Stimulated activated naive CD8-positive, alpha-beta T cell treated with anti-CD3 and anti-CD28 coated beads, Interleukin-15, Interleukin-2, amounts not matched to agents 100 U/mL and 50 U/mL, for 24 hours (primary cell): Measurements from ENCODE around the gene RPL22.

Experiments
- ATAC-seq: fragments of 150-1000 bp; cut with Tn5 transposase; one replicate; pipeline ENCODE4 v1.10.0; 2021
- DNase-seq: peaks from one replicate; pipeline ENCODE4 v3.0.0; 2021

Gene RPL22

GRCh38 chr1:6200188-6200809 lies 904 bp upstream of the RPL22 start:
- ATAC-seq (no peak), DNase-seq (no peak)

- DNase-seq (peak; percentile 38), ATAC-seq (peak; percentile 2)
Measured at GRCh38 chr1:6198646-6199297, 623 bp downstream of the RPL22 start.

GRCh38 chr1:6197746-6198427 lies 1.5 kb downstream of the RPL22 start:
- peak; percentile 58 for ATAC-seq
- peak; percentile 45 for DNase-seq

DNA sequence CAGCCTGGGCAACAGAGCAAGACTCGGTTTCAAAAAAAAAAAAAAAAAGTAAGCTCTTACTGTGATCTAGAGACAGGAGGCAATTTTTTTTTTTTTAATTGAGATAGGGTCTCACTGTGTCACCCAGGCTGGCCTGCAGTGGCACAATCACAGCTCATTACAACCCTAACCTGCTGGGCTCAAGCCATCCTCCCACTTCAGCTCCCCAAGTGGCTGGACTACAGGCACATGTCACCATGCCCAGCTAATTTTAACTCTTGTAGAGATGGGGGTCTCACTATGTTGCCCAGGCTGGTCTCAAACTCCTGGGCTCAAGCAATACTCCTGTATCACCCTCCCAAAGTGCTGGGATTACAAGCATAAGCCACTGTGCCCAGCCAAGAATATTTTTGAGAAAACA lies 7.4 kb downstream of the RPL22 start:
- no peak for DNase-seq

GRCh38 chr1:6188466-6188865 lies 10.9 kb downstream of the RPL22 start:
- ATAC-seq (no peak), DNase-seq (no peak)

More for the DNA sequence above, 7.4 kb downstream of the RPL22 start:
- ATAC-seq: no peak

GRCh38 chr1:6185635-6186382 lies 13.6 kb downstream of the RPL22 start:
- DNase-seq: peak; percentile 43
- ATAC-seq: no peak

DNA sequence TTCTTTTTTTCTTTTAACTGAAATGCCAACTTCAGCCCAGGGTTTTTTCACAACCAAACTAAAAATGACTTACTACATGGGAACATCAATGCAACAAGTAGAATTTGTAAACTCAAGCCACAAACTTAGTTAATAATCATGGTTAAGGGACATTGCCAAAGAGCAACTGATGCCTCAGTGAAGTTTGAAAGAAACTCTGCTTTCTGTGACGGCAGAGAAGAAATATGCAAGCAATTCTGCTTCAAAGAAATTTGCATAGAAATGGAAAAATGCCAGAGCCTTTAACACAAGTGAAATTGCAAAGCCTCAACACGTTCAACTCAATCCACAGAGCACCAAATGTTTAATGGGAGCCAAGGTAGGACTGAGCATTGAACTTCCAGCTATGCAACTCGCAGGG lies 14.2 kb downstream of the RPL22 start:
- ATAC-seq (no peak), DNase-seq (no peak)

GRCh38 chr1:6184083-6184783 lies 15.2 kb downstream of the RPL22 start:
- ATAC-seq (no peak), DNase-seq (no peak)

GRCh38 chr1:6183520-6183989 lies 15.8 kb downstream of the RPL22 start:
- ATAC-seq (no peak), DNase-seq (no peak)

GRCh38 chr1:6181347-6181770 lies 18.0 kb downstream of the RPL22 start:
- DNase-seq (no peak), ATAC-seq (no peak)

- DNase-seq: peak; percentile 23
- no peak for ATAC-seq
Measured at GRCh38 chr1:6180707-6181311, 18.6 kb downstream of the RPL22 start.

GRCh38 chr1:6180268-6180706 lies 19.1 kb downstream of the RPL22 start, which contains the start of gene CHD5:
TSS of gene CHD5 (minus strand) at chr1:6180321. CDS start at chr1:6180023, 298 bp downstream.
- no peak for ATAC-seq
- peak; percentile 19 for DNase-seq

DNA sequence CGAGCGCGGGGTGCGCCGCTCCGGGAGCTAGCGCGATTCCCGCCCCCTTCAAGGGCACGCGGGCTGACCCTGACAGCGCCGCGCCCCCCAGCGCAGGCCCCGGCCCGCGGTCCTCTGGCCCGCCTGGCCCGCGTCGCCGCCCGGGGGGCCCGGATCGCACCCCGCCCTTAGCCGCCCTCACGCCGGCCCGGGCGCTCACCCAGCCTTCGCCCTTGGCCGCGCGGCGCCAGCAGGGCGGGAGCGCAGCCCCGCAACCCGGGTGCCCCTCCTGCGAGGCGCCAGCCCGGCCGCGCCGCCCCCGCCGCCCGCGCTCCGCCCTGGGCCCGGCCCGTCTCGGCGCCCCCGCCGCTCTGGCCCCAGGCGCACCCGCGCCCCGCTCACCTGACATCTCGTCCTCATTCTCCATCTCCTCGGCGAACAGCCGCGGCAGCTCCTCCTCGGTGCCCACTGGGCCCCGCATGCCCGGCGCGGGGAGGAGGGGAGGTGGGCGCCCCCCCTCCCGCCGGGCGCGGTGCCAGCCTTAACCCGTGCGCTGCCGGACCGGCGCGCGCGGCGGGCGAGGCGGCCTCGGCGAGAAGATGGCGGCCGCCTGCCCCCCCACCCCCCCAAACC lies 19.7 kb downstream of the RPL22 start:
- ATAC-seq (no peak), DNase-seq (no peak)

DNA sequence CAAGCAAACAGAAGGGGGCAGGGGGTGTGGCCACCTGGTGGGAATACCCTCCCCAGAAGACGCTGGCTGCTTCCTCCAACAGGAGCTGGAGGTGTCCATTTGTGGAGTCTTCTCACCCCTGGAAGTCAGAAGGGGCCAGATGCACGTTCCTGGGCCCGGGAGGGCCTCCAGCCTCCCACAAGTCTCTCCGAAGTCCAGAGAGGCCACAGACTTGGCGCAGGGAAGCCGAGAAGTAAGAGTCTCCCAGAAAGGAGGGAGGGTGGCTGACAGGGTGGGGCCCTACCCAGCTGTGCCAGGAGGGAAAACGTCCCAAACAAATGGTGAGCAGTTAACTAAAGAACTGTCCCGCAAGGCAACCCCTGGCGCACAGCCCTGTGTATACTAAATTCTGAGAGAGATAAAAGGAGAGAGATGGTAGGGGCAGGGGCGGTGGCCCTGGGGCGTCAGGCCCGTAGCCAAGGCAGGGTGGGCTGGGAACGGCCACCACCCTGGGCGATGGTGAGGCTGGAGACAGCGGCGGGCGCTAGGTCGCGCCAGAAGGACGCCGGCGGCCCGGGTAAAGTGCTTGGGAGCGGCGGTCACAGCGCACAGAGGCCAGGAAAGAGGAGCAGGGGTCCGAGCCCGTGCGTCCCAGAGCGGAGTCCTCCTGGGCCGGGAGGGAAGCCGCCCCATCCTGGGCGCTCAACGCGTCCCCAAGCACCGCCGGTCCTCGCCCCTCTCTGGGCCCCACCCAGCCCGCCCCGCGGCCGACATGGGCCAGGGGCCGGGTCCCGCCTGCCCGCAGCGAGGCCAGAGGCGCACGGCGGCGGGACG lies 20.4 kb downstream of the RPL22 start:
- DNase-seq (no peak), ATAC-seq (no peak)

DNA sequence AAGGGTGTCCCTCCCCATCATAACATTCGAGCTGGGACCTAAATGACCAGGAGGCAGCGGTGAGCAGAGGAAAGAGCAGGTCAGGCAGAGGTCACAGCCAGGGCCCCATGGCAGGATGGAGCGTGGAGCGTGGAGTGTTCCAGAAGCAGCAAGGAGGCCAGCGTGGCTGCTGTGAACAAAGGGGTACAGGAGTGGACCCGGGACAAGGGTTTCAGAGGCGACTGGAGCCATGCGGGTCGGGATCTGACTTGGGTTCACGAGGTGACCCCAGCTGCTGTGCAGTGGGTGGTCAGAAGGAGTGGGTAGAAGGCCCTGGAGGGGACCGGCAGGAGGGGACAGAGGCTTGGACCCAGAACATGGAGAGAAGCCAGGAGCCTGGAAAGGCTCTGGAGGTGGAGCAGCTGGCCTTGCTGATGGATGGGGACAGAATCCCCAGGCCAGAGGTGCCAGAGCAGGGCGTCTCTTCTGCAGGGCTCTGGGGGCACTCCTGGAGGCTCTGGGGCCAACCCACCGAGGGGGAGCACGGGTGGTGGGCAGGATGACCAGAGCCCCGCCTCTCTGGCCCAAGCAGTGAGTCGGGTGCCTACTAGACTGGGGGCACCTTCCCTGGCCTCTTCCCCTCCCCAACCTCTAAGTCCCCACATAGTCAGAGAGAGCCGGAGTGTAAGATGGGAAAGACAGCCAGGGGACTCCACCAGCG lies 21.6 kb downstream of the RPL22 start:
- ATAC-seq: no peak

GRCh38 chr1:6176779-6177178 lies 22.6 kb downstream of the RPL22 start:
- ATAC-seq: no peak

More for the DNA sequence above, 21.6 kb downstream of the RPL22 start:
- DNase-seq: no peak

DNA sequence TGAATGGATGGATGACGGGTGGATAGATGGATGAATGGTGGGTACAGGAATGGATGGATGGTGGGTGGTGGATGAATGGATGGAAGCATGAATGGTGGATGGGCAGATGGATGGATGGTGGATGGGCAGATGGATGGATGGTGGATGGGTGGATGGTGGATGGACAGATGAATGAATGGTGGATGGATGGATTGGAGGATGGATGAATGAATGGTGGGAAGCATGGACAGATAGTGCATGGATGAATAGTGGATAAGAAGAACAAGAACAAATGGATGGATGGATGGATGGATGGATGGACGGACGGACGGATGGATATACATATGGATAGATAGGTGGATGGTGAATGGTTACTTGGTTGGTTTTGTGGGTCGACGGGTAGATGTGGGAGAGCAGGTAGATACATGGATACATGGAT lies 24.0 kb downstream of the RPL22 start:
- ATAC-seq: no peak
- DNase-seq: no peak

More at GRCh38 chr1:6176779-6177178, 22.6 kb downstream of the RPL22 start:
- DNase-seq: no peak

- DNase-seq (no peak), ATAC-seq (no peak)
Measured at GRCh38 chr1:6174621-6175410, 24.6 kb downstream of the RPL22 start.
